Ovary (tissue), 9 donors: ENCODE results near the gene SPRY4. TPM values are rescaled to one million over a fixed set of nuclear protein-coding genes. Genes with fewer than 3 reads are reported as not detected.
"Not testable (repeated sequence)": the region's sequence is repeated elsewhere in the genome, so short reads cannot be mapped to it uniquely, and the experiment has no call there.

ENCODE experiments used
- DNase-seq, 5 donors: peaks; one replicate each; pipeline ENCODE4 v3.0.0-alpha.2; 2019 to 2020
- H3K27ac ChIP-seq, 2 donors: fragments of 200-600 bp; one replicate each; pipeline versions ENCODE4 v1.5.1 to v1.8.0; 2019 to 2022
- H3K27me3 ChIP-seq: fragments of 200-600 bp; one replicate; pipeline ENCODE4 v1.8.0; 2022
- H3K36me3 ChIP-seq: fragments of 200-600 bp; sonication (generic); one replicate; pipeline ENCODE4 v1.5.1; 2019
- H3K4me1 ChIP-seq: one replicate; pipeline ENCODE4 v1.8.1; 2013; ENCODE audit warnings: mild to moderate bottlenecking, moderate library complexity; ENCODE audit not compliant: insufficient read depth
- H3K4me3 ChIP-seq: fragments of 200-600 bp; sonication (generic); one replicate; pipeline ENCODE4 v1.5.1; 2017
- H3K9me3 ChIP-seq, 2 donors: fragments of 200-600 bp in 1 of 2; sonication (generic) in 1 of 2; one replicate each; pipeline versions ENCODE4 v1.5.1 to v1.8.1; 2013 to 2019; ENCODE audit warnings: mild to moderate bottlenecking in 1 of 2, moderate library complexity in 1 of 2
- EP300 ChIP-seq: sonication (generic); formaldehyde crosslinking; IDR thresholded peaks from one replicate; pipeline ENCODE4 v1.6.1; 2017; ENCODE audit warnings: antibody characterized with exemption
- POLR2A ChIP-seq: fragments of 450-650 bp; IDR thresholded peaks from one replicate; pipeline ENCODE4 v1.6.1; 2017; ENCODE audit warnings: antibody characterized with exemption, mild to moderate bottlenecking, moderate library complexity
- WGBS, 3 donors: extraction: QIAGEN DNeasy Blood & Tissue Kit in 1 of 3; methylation state at CpG; one replicate each; pipeline versions ENCODE4 v1.1.5 to v1.1.7; 2013 to 2017; 5-methylcytosine and 5-hydroxymethylcytosine counted together
- intact Hi-C, 4 donors: fragments of 100-400 bp; cut with DNase I; formaldehyde crosslinking; loops; one replicate each; pipeline versions ENCODE4 v1.11.0 to v1.15.1; 2022 to 2023
- polyA plus RNA-seq, 2 donors: library from polyadenylated mRNA; stranded (reverse); fragments of 200-250 nt in 1 of 2; fragments of 350-450 nt in 1 of 2; fragmentation: Illumina TruSeq in 1 of 2; extraction: RNeasy Lipid Tissue Mini Kit (QIAGEN cat#74804) in 1 of 2; gene quantifications; one replicate each; pipeline ENCODE4 v1.2.3, GENCODE V29; 2013 to 2014
- total RNA-seq, 7 donors: library from RNA; depleted of rRNA in 2 of 7; stranded (reverse); fragments of >200 nt in 2 of 7; fragmentation: NEBNext Ultra II Directional in 3 of 7; extraction: Animal tissue kit (Norgen Biotek cat#: 25700) in 3 of 7; gene quantifications; one replicate each; pipeline versions ENCODE4 v1.1.0 to v1.2.4, GENCODE V29; 2016 to 2023
- TF ChIP-seq, protein P1 (sequence below), 3 donors: fragments of 450-650 bp in 2 of 3; fragments of 200-600 bp in 1 of 3; IDR thresholded peaks; one replicate each; pipeline versions ENCODE4 v1.5.1 to v1.8.0; 2016 to 2022; ENCODE audit warnings: antibody characterized with exemption in 3 of 3, mild to moderate bottlenecking in 1 of 3
- donor health status: DM: no; HTN: no; CAD: no; lungs with moderate emphysema.
- donor health status: DM: no; HTN: no; CAD: no.
- donor health status: Bipolar disorder and iron deficiency.
- donor health status: DM: yes; HTN: yes; CAD: no.
- donor health status: DM: no; HTN: no; CAD: no.
- donor health status: DM: yes; HTN: yes; CAD: no.

The SPRY4 gene
- total and polyA plus RNA-seq, 9 donors = 1.9 to 15.9 (median 5.5) TPM

DNA sequence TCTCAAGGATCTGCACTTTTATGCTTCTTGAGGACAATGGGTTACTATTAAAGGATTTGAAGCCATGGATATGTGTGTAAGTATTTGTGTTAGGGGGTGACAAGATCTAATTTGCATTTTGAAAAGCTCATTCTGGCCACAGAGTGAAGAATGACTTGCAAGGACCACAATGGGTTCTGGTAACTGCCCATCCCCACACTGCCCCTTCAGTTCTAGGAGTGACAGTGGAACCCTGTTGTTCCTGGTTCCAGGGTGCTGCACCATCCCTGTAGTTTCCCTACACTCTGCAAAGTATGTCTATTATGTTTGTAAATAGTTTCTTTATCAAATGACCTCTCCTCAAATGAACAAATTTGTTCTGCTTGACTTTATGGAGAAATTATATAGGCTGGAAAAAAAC lies 9.7 kb upstream of the SPRY4 start:
- TF ChIP-seq, protein P1, sequence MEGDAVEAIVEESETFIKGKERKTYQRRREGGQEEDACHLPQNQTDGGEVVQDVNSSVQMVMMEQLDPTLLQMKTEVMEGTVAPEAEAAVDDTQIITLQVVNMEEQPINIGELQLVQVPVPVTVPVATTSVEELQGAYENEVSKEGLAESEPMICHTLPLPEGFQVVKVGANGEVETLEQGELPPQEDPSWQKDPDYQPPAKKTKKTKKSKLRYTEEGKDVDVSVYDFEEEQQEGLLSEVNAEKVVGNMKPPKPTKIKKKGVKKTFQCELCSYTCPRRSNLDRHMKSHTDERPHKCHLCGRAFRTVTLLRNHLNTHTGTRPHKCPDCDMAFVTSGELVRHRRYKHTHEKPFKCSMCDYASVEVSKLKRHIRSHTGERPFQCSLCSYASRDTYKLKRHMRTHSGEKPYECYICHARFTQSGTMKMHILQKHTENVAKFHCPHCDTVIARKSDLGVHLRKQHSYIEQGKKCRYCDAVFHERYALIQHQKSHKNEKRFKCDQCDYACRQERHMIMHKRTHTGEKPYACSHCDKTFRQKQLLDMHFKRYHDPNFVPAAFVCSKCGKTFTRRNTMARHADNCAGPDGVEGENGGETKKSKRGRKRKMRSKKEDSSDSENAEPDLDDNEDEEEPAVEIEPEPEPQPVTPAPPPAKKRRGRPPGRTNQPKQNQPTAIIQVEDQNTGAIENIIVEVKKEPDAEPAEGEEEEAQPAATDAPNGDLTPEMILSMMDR (IDR thresholded peaks at IDR 0.05) = no peak
- TF ChIP-seq EP300 (no peak), POLR2A (no peak)
- Histone ChIP-seq H3K9me3 (no peaks in the 10 kb centered on the region), H3K27me3 (no peaks in the 10 kb centered on the region), H3K27ac (no peak overlapping the region), H3K4me3 (no peak overlapping the region), H3K4me1 (no peaks in the 10 kb centered on the region), H3K36me3 (no peaks in the 10 kb centered on the region)
- DNase-seq = no peak
- intact Hi-C loops = no loop called here

DNA sequence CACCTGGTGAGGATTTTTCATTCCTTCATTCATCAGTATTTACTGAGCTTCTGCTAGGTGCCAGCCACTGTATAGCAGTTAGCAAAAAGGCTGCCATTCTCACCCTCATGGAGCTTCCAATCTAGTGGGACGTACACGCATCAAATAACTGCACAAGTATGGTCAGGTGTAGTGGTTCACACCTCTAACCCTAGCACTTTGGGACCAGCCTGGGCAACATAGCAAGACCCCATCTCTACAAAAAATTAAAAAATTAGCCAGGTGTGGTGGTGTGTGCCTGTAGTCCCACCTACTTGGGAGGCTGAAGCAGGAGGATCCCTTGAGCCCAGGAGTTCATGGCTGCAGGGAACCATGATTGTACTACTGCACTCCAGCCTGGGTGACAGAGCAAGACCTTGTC lies 8.9 kb upstream of the SPRY4 start:
- H3K4me3 ChIP-seq, DNase-seq, H3K4me1 ChIP-seq, H3K36me3 ChIP-seq, H3K27ac ChIP-seq, H3K27me3 ChIP-seq, intact Hi-C loops, H3K9me3 ChIP-seq: not testable (repeated sequence)
- WGBS, 3 donors = 93 to 94% (median 94%) methylated on average over 2 of the region's 2 CpGs

DNA sequence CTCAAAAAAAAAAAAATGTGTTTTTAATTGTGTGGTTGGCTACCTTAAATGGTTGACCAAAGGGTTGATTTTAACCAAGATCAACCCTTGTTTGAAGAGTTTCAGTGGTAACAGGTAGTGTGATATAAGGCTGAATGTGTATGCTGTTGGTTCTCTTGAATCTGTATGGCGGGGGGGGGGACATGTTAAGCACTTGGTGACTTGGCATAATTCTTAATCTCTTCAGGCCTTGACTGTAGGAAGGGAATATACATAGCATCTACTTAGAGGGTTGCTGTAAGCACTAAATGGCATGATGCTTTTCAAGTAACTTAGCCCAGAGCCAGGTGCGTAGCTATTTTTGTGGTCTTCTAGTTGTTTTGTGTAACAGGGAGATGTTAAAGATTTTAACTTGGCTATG lies 5.6 kb upstream of the SPRY4 start:
- TF ChIP-seq, protein P1 (IDR thresholded peaks at IDR 0.05) = no peak
- TF ChIP-seq EP300 = no peak
- no peak for TF ChIP-seq POLR2A
- intact Hi-C loops = no loop called here
- H3K36me3 ChIP-seq = no peaks in the 10 kb centered on the region
- H3K9me3 ChIP-seq = no peaks in the 10 kb centered on the region
- DNase-seq = no peak
- H3K27me3 ChIP-seq = no peaks in the 10 kb centered on the region
- no peak overlapping the region for H3K27ac ChIP-seq
- WGBS, 3 donors = 48 to 96% (median 81%) methylated on average over 1 to 2 of the region's 2 CpGs
- peaks cover 2% of the 10 kb centered on the region for H3K4me1 ChIP-seq
- no peak overlapping the region for H3K4me3 ChIP-seq

DNA sequence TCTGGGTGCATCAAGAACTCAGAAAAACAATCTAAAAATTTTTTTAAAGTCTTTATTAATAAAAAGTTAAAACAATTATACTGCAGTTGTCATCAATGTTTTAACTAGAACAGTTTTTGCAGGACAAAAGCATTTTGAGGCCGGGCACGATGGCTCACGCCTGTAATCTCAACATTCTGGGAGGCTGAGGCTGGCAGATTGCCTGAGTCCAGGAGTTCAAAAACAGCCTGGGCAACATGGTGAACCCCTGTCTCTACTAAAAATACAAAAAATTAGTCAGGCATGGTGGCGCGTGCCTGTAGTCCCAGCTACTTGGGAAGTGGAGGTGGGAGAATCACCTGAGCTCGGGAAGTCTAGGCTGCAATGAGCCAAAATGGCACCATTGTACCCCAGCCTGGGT lies 5.2 kb upstream of the SPRY4 start:
- 93 to 95% (median 94%) methylated on average over 6 of the region's 6 CpGs for WGBS, 3 donors
- Histone ChIP-seq H3K36me3 (no peaks in the 10 kb centered on the region), H3K4me3 (no peak overlapping the region), H3K4me1 (peaks cover 5% of the 10 kb centered on the region), H3K9me3 (no peaks in the 10 kb centered on the region), H3K27me3 (no peaks in the 10 kb centered on the region), H3K27ac (no peak overlapping the region)
- no peak for DNase-seq
- intact Hi-C loops = no loop called here
- TF ChIP-seq EP300 (no peak), POLR2A (no peak)
- TF ChIP-seq, protein P1 (IDR thresholded peaks at IDR 0.05) = no peak

DNA sequence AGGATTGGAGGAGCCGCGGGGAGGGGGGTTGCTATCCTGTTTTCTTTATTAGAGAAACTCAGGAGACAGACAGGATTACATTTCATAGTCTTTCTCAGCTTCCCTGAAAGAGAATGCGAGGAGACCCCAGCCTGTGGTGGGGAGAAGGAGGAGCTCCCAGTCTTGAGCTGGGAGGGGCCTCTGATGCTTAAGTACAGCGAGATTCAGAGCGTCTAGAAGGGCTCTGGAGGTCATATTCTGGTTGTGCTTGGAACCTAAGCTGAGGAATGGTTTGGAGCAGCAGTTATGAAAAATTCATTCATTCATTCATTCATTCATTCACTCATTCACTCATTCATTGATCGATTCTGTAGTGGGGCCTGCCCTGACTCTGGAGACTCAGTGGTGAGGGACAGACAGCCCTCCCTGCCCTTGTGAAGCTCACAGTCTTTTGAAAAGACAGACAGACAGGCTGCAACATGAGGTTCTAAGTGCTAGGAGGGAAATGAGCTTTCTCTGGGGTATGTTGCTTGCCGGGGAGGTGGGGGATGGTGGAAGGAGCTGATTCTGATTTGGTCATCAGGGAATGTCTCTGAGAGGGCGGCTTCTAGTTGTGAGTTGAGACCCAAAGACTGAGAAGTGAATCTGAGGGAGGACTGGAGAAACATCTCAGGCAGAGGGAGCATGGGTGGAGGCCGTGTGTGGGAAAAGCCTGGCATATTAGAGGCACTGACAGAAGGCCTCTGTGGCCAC lies 2.5 kb upstream of the SPRY4 start:
- Histone ChIP-seq H3K9me3 (no peaks in the 10 kb centered on the region), H3K4me3 (no peak overlapping the region), H3K27ac (no peak overlapping the region), H3K27me3 (no peaks in the 10 kb centered on the region), H3K36me3 (no peaks in the 10 kb centered on the region), H3K4me1 (peaks cover 10% of the 10 kb centered on the region)
- TF ChIP-seq POLR2A (no peak), EP300 (no peak)
- TF ChIP-seq, protein P1 (IDR thresholded peaks at IDR 0.05) = no peak
- intact Hi-C loops = no loop called here
- WGBS, 3 donors = 61 to 66% (median 61%) methylated on average over 9 of the region's 9 CpGs
- no peak for DNase-seq
